ENCODE measurements around the gene PSKH1. TPM values are rescaled to one million over a fixed set of nuclear protein-coding genes. Genes with fewer than 3 reads are reported as not detected.

PSKH1 gene
- total and polyA plus RNA-seq, 10 of the 15 experiments (the other 5 are each of a cell fraction or from before 2014, with no cell fraction given): 0.63 to 20.4 (median 7.8) TPM

DNA sequence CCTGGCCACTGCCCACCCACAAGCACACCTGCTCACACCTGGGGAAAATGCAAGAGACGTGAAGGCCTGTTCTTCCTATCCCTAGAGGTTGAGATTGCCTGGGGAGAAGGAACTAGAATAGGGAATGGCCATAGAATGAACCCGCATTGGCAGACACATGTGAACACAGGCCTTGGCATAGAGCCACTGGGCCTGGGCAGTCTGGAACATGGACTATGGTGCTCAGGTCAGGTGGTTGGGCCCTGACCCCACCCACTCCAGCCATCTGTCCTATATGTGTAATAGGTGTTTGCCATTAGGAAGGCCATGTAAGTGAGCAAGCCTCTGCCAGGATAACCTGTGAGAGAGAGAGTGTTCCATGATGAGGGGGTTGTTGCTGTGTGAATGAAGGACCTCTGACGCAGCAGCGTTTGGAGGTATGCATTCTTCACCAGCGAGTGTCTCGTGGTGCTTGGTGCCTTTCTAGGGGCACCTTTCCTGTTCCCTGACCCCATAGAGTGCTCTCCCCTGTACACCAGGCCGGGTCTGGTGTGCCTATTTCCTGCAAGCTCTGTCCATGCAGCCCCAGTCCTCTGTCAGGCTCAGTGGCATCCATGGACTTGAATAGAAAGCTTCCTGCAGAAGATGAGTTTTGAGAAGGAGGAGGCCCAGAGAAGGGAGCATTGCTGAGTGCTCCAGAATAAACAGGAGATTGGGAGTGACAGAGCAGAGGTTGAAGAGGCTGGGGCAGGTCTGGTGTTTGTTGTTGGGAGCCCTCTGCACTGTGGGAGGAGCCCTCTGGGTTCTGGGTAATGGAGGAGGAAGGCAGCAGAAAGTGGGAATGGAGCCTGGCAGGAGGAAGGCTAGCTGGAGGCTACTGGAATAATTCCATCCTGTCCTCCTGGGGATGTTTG lies 23.0 kb downstream of the PSKH1 start:
- BruUV-seq (replicated peaks): no TSS peak
- in situ Hi-C loops (cut with MboI): no loop called here
- FAIRE-seq: no peak
- TF ChIP-seq FOXM1 (IDR thresholded peaks at IDR 0.05; ENCODE audit: low read depth, low read length): no peak
- TF ChIP-seq SMC3 (IDR thresholded peaks at IDR 0.05; ENCODE audit: borderline replicate concordance, low read length): no peak
- TF ChIP-seq, protein P1, sequence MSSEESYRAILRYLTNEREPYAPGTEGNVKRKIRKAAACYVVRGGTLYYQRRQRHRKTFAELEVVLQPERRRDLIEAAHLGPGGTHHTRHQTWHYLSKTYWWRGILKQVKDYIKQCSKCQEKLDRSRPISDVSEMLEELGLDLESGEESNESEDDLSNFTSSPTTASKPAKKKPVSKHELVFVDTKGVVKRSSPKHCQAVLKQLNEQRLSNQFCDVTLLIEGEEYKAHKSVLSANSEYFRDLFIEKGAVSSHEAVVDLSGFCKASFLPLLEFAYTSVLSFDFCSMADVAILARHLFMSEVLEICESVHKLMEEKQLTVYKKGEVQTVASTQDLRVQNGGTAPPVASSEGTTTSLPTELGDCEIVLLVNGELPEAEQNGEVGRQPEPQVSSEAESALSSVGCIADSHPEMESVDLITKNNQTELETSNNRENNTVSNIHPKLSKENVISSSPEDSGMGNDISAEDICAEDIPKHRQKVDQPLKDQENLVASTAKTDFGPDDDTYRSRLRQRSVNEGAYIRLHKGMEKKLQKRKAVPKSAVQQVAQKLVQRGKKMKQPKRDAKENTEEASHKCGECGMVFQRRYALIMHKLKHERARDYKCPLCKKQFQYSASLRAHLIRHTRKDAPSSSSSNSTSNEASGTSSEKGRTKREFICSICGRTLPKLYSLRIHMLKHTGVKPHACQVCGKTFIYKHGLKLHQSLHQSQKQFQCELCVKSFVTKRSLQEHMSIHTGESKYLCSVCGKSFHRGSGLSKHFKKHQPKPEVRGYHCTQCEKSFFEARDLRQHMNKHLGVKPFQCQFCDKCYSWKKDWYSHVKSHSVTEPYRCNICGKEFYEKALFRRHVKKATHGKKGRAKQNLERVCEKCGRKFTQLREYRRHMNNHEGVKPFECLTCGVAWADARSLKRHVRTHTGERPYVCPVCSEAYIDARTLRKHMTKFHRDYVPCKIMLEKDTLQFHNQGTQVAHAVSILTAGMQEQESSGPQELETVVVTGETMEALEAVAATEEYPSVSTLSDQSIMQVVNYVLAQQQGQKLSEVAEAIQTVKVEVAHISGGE (CRISPR knock-in tag; IDR thresholded peaks at IDR 0.05): no peak
- TF ChIP-seq CREM (IDR thresholded peaks at IDR 0.05; ENCODE audit: low read depth): no peak
- TF ChIP-seq, protein P2, sequence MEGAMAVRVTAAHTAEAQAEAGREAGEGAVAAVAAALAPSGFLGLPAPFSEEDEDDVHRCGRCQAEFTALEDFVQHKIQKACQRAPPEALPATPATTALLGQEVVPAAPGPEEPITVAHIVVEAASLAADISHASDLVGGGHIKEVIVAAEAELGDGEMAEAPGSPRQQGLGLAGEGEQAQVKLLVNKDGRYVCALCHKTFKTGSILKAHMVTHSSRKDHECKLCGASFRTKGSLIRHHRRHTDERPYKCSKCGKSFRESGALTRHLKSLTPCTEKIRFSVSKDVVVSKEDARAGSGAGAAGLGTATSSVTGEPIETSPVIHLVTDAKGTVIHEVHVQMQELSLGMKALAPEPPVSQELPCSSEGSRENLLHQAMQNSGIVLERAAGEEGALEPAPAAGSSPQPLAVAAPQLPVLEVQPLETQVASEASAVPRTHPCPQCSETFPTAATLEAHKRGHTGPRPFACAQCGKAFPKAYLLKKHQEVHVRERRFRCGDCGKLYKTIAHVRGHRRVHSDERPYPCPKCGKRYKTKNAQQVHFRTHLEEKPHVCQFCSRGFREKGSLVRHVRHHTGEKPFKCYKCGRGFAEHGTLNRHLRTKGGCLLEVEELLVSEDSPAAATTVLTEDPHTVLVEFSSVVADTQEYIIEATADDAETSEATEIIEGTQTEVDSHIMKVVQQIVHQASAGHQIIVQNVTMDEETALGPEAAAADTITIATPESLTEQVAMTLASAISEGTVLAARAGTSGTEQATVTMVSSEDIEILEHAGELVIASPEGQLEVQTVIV (IDR thresholded peaks at IDR 0.05; ENCODE audit: borderline replicate concordance, partially characterized antibody): no peak
- no peak for TF ChIP-seq DPF2 (IDR thresholded peaks at IDR 0.05)
- TF ChIP-seq, protein P3, sequence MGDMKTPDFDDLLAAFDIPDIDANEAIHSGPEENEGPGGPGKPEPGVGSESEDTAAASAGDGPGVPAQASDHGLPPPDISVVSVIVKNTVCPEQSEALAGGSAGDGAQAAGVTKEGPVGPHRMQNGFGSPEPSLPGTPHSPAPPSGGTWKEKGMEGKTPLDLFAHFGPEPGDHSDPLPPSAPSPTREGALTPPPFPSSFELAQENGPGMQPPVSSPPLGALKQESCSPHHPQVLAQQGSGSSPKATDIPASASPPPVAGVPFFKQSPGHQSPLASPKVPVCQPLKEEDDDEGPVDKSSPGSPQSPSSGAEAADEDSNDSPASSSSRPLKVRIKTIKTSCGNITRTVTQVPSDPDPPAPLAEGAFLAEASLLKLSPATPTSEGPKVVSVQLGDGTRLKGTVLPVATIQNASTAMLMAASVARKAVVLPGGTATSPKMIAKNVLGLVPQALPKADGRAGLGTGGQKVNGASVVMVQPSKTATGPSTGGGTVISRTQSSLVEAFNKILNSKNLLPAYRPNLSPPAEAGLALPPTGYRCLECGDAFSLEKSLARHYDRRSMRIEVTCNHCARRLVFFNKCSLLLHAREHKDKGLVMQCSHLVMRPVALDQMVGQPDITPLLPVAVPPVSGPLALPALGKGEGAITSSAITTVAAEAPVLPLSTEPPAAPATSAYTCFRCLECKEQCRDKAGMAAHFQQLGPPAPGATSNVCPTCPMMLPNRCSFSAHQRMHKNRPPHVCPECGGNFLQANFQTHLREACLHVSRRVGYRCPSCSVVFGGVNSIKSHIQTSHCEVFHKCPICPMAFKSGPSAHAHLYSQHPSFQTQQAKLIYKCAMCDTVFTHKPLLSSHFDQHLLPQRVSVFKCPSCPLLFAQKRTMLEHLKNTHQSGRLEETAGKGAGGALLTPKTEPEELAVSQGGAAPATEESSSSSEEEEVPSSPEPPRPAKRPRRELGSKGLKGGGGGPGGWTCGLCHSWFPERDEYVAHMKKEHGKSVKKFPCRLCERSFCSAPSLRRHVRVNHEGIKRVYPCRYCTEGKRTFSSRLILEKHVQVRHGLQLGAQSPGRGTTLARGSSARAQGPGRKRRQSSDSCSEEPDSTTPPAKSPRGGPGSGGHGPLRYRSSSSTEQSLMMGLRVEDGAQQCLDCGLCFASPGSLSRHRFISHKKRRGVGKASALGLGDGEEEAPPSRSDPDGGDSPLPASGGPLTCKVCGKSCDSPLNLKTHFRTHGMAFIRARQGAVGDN (IDR thresholded peaks at IDR 0.05): no peak
- no peak for TF ChIP-seq HDAC6 (IDR thresholded peaks at IDR 0.05; ENCODE audit: unreplicated experiment)
- no peak for TF ChIP-seq CHD1 (IDR thresholded peaks at IDR 0.05; ENCODE audit: low read depth, low read length)
- TF ChIP-seq POLR2AphosphoS5 (IDR thresholded peaks at IDR 0.05; ENCODE audit: low read length): no peak

More for the DNA sequence above, 23.0 kb downstream of the PSKH1 start:
- ATAC-seq: no peak
- no peaks in the 10 kb centered on the region for H3K9me3 ChIP-seq (replicated peaks; ENCODE audit: control insufficient read depth, insufficient read depth, low read length)
- WGBS (ENCODE audit: insufficient coverage, insufficient replicate concordance, low lambda C conversion rate, missing lambda C conversion rate): 82% methylated on average over 7 of the region's 7 CpGs
- no peak for DNase-seq (ENCODE audit: low read depth, low spot score)
- no peak overlapping the region for H3K4me2 ChIP-seq (ENCODE audit: control insufficient read depth, insufficient read depth)
- H3K36me3 ChIP-seq (ENCODE audit: control insufficient read depth in 2 of 2, insufficient read depth in 2 of 2, low read length in 1 of 2): peaks cover 0 to 3% of the 10 kb centered on the region in 2 experiments; a peak in 1 of 4 replicates
- H3K4me1 ChIP-seq (ENCODE audit: control insufficient read depth, insufficient read depth, low read length): no peaks in the 10 kb centered on the region
- RAD21 ChIA-PET (ENCODE audit: unreplicated experiment): no interaction called here
- no peaks in the 10 kb centered on the region; the same call in 1 of the 2 replicates for H4K20me1 ChIP-seq (ENCODE audit: control insufficient read depth, insufficient read depth)
- intact Hi-C loops (cut with micrococcal nuclease; ENCODE audit: unreplicated experiment): no loop called here
- H3K27me3 ChIP-seq (replicated peaks in 1 of 2; ENCODE audit: control insufficient read depth in 2 of 2, insufficient read depth in 2 of 2, low read length in 1 of 2): no peaks in the 10 kb centered on the region
- no peaks in the 10 kb centered on the region for H3K79me2 ChIP-seq (ENCODE audit: control insufficient read depth, insufficient read depth, low read length)
- no peak overlapping the region for H3K9ac ChIP-seq (ENCODE audit: control insufficient read depth, insufficient read depth, low read length)
- SMC1A ChIA-PET (ENCODE audit: uncharacterized antibody, unreplicated experiment): no interaction called here
- CTCF ChIA-PET: interaction anchor here (1.1 kb wide), 1 partner anchor 34 kb away, joined by 3 read pairs; no protein-coding TSS in a partner anchor
- no peak overlapping the region for H3K4me3 ChIP-seq
- no peak overlapping the region for H2AFZ ChIP-seq (ENCODE audit: control insufficient read depth, low read depth, low read length)
- POLR2A ChIA-PET: no interaction called here
- H3K27ac ChIP-seq (ENCODE audit: control insufficient read depth, insufficient read depth): no peak overlapping the region
